GM12878 (cell line): ENCODE data around the gene RCN1. TPM values are rescaled to one million over a fixed set of nuclear protein-coding genes. Genes with fewer than 3 reads are reported as not detected.

Experiments
- ASH2L ChIP-seq: fragments of 300-600, 200-600 bp; sonication (generic); IDR thresholded peaks from 2 replicates; pipeline ENCODE4 v1.6.1; 2017; ENCODE audit warnings: low read depth, mild to moderate bottlenecking, borderline replicate concordance
- BACH1 ChIP-seq: fragments of 450-650 bp; IDR thresholded peaks from 2 replicates; pipeline ENCODE4 v1.6.1; 2017; ENCODE audit warnings: mild to moderate bottlenecking, borderline replicate concordance
- BHLHE40 ChIP-seq, 2 experiments: fragments of 450-650 bp in 1 of 2; IDR thresholded peaks; 2 replicates each; pipeline ENCODE4 v1.6.1; 2011 to 2017; ENCODE audit warnings: low read depth in 2 of 2, borderline replicate concordance in 1 of 2, improper control_type of control experiment in 1 of 2, low read length in 1 of 2, mild to moderate bottlenecking in 1 of 2
- CBX3 ChIP-seq: fragments of 200-600 bp; sonication (generic); IDR thresholded peaks from 2 replicates; pipeline ENCODE4 v1.6.1; 2016; ENCODE audit warnings: low read depth, borderline replicate concordance
- GABPA ChIP-seq: IDR thresholded peaks from 2 replicates; pipeline ENCODE4 v1.6.1; 2014; ENCODE audit warnings: antibody characterized with exemption, low read depth, mild to moderate bottlenecking, inconsistent platforms
- KDM1A ChIP-seq: fragments of 200-600 bp; sonication (generic); IDR thresholded peaks from 2 replicates; pipeline ENCODE4 v1.6.1; 2016; ENCODE audit warnings: borderline replicate concordance
- NKRF ChIP-seq: fragments of 450-650 bp; conservative IDR thresholded peaks from 2 replicates; pipeline ENCODE4 v1.6.1; 2017; ENCODE audit warnings: mild to moderate bottlenecking, moderate library complexity
- NR2C2 ChIP-seq: IDR thresholded peaks from 2 replicates; pipeline ENCODE4 v1.6.1; 2011; ENCODE audit warnings: borderline replicate concordance, low read depth; ENCODE audit not compliant: control insufficient read depth, insufficient read length
- PKNOX1 ChIP-seq: fragments of 450-650 bp; IDR thresholded peaks from 2 replicates; pipeline ENCODE4 v1.6.1; 2016; ENCODE audit warnings: mild to moderate bottlenecking
- SPI1 ChIP-seq: IDR thresholded peaks from 2 replicates; pipeline ENCODE4 v1.6.1; 2011; ENCODE audit warnings: low read depth, mild to moderate bottlenecking, low read length, moderate library complexity, borderline replicate concordance; ENCODE audit not compliant: insufficient read depth
- STAT1 ChIP-seq: fragments of 450-650 bp; conservative IDR thresholded peaks from 2 replicates; pipeline ENCODE4 v1.6.1; 2014; ENCODE audit warnings: antibody characterized with exemption, mild to moderate bottlenecking
- STAT3 ChIP-seq: IDR thresholded peaks from 2 replicates; pipeline ENCODE4 v1.6.1; 2011; ENCODE audit warnings: low read depth, low read length, improper control_type of control experiment
- TARDBP ChIP-seq: IDR thresholded peaks from 2 replicates; pipeline ENCODE4 v1.6.1; 2016; ENCODE audit warnings: borderline replicate concordance
- ZNF207 ChIP-seq: fragments of 450-650 bp; IDR thresholded peaks from 2 replicates; pipeline ENCODE4 v1.6.1; 2014; ENCODE audit warnings: antibody characterized with exemption, mild to moderate bottlenecking, borderline replicate concordance
- ZNF217 ChIP-seq: fragments of 450-650 bp; IDR thresholded peaks from 2 replicates; pipeline ENCODE4 v1.6.1; 2017; ENCODE audit warnings: antibody characterized with exemption, mild to moderate bottlenecking
- polyA plus RNA-seq, 11 experiments: library from polyadenylated mRNA; depleted of rRNA in 4 of 11; unstranded in 6 of 11; stranded (reverse) in 5 of 11; fragments of >200 nt; fragmentation: Nextera tagmentation in 4 of 11; fragmentation: Illumina TruSeq in 1 of 11; extraction: Ambion mirVana in 4 of 11; extraction: Trizol in 1 of 11; gene quantifications; 1 replicate in 1 of 11; 2 replicates in 10 of 11; pipeline versions ENCODE4 v1.2.1 to v1.2.3, GENCODE V29; 2011 to 2016; ENCODE audit warnings: inconsistent platforms in 2 of 11, missing spikeins in 2 of 11, low read depth in 1 of 11
- total RNA-seq, 4 experiments: library from RNA; depleted of rRNA in 3 of 4; stranded (reverse); fragments of >200 nt in 3 of 4; fragmentation: Illumina TruSeq in 1 of 4; extraction: Trizol in 1 of 4; gene quantifications; 2 replicates each; pipeline versions ENCODE4 v1.2.1 to v1.2.3, GENCODE V29; 2013 to 2021
- TF ChIP-seq, protein P1 (sequence below): IDR thresholded peaks from 2 replicates; pipeline ENCODE4 v1.6.1; 2012; ENCODE audit warnings: mild to moderate bottlenecking, low read depth, low read length
- TF ChIP-seq, protein P2 (sequence below): fragments of 450-650 bp; IDR thresholded peaks from 2 replicates; pipeline ENCODE4 v1.6.1; 2014; ENCODE audit warnings: mild to moderate bottlenecking

Gene RCN1
- total and polyA plus RNA-seq, 10 of the 15 experiments (the other 5 are each of a cell fraction or from before 2014, with no cell fraction given) = 17.6 to 76.7 (median 56.4) TPM

DNA sequence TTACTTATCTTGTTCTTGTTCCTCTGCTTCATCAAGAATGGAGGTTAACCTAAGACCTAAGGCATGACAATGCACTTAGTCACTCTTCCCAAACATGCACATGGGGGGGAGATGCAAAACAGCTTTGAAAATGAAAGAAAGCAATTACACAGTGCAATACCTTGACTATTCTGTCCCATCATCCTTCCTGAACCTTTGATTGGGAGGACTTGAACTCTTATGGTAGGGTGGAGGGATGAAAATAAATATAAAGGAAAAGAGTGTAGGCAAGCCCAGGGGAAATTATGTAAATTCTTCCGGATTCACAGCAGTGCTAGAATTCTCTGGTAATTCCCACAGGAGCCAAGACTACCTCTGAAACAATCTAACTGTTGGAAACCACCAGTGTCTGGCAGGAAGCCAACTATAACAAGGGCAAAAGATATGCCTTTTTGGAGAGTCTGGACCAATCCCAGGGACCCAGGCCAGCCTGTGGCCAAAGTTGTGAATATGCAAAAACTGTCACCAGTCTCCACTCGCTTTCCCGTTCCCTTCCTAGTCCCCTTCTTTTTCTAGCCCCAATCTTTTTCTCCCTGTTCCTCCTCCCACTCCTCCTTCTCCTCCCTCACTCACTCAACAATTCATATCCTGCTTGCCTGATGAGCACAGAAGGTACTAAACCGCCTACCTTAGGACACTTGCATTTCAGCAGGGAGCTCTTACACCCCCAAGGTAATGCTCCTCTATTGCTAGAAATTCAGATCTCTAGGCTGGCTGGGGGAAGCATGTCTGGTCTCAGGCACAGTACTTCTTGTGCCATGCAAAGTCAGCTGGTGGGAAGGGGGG is 2.5 kb upstream of the RCN1 start (continued):
- TF ChIP-seq ZNF217 (no peak), NR2C2 (no peak), NKRF (0 out of 2 replicates have a peak, but pooled peaks have one; percentile 27), ZNF207 (no peak), ASH2L (no peak), SPI1 (no peak), BACH1 (peak; percentile 98; the same call in 1 of the 2 replicates), STAT1 (no peak), GABPA (no peak), CBX3 (no peak), PKNOX1 (no peak), TARDBP (no peak), STAT3 (no peak), BHLHE40 (IDR thresholded peaks at IDR 0.05; ENCODE audit: borderline replicate concordance in 1 of 2, low read depth in 2 of 2, low read length in 1 of 2) (0 out of 4 replicates have a peak, but pooled peaks of 1 of the 2 experiments have one; percentile 5), KDM1A (no peak)
- TF ChIP-seq, protein P1, sequence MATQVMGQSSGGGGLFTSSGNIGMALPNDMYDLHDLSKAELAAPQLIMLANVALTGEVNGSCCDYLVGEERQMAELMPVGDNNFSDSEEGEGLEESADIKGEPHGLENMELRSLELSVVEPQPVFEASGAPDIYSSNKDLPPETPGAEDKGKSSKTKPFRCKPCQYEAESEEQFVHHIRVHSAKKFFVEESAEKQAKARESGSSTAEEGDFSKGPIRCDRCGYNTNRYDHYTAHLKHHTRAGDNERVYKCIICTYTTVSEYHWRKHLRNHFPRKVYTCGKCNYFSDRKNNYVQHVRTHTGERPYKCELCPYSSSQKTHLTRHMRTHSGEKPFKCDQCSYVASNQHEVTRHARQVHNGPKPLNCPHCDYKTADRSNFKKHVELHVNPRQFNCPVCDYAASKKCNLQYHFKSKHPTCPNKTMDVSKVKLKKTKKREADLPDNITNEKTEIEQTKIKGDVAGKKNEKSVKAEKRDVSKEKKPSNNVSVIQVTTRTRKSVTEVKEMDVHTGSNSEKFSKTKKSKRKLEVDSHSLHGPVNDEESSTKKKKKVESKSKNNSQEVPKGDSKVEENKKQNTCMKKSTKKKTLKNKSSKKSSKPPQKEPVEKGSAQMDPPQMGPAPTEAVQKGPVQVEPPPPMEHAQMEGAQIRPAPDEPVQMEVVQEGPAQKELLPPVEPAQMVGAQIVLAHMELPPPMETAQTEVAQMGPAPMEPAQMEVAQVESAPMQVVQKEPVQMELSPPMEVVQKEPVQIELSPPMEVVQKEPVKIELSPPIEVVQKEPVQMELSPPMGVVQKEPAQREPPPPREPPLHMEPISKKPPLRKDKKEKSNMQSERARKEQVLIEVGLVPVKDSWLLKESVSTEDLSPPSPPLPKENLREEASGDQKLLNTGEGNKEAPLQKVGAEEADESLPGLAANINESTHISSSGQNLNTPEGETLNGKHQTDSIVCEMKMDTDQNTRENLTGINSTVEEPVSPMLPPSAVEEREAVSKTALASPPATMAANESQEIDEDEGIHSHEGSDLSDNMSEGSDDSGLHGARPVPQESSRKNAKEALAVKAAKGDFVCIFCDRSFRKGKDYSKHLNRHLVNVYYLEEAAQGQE = no peak
- TF ChIP-seq, protein P2, sequence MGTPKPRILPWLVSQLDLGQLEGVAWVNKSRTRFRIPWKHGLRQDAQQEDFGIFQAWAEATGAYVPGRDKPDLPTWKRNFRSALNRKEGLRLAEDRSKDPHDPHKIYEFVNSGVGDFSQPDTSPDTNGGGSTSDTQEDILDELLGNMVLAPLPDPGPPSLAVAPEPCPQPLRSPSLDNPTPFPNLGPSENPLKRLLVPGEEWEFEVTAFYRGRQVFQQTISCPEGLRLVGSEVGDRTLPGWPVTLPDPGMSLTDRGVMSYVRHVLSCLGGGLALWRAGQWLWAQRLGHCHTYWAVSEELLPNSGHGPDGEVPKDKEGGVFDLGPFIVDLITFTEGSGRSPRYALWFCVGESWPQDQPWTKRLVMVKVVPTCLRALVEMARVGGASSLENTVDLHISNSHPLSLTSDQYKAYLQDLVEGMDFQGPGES = no peak
